Stimulated activated effector memory CD8-positive, alpha-beta T cell treated with anti-CD3 and anti-CD28 coated beads, Interleukin-12 subunit alpha, Interleukin-12 subunit beta, amount 100 ng/mL, for 72 hours (primary cell): ENCODE measurements around the gene ATP5ME.

Experiments
- ATAC-seq: fragments of 150-1000 bp; cut with Tn5 transposase; 2 replicates; pipeline ENCODE4 v1.10.0; 2021
- DNase-seq, 2 donors: peaks; one replicate each; pipeline ENCODE4 v3.0.0; 2021 to 2022; ENCODE audit warnings: low spot score in 2 of 2
- H3K27ac Mint-ChIP-seq: one replicate; pipeline ENCODE4 v1.8.0; 2022; ENCODE audit warnings: mild to moderate bottlenecking, mixed read lengths
- H3K36me3 Mint-ChIP-seq: one replicate; pipeline ENCODE4 v1.8.0; 2022; ENCODE audit warnings: mild to moderate bottlenecking, mixed read lengths
- H3K4me1 Mint-ChIP-seq: one replicate; pipeline ENCODE4 v1.8.0; 2022; ENCODE audit warnings: mixed read lengths
- H3K4me3 Mint-ChIP-seq: one replicate; pipeline ENCODE4 v1.8.0; 2022; ENCODE audit warnings: mild to moderate bottlenecking, mixed read lengths
- H3K9me3 Mint-ChIP-seq: one replicate; pipeline ENCODE4 v1.8.0; 2022; ENCODE audit warnings: mixed read lengths

ATP5ME gene, protein sequence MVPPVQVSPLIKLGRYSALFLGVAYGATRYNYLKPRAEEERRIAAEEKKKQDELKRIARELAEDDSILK

DNA sequence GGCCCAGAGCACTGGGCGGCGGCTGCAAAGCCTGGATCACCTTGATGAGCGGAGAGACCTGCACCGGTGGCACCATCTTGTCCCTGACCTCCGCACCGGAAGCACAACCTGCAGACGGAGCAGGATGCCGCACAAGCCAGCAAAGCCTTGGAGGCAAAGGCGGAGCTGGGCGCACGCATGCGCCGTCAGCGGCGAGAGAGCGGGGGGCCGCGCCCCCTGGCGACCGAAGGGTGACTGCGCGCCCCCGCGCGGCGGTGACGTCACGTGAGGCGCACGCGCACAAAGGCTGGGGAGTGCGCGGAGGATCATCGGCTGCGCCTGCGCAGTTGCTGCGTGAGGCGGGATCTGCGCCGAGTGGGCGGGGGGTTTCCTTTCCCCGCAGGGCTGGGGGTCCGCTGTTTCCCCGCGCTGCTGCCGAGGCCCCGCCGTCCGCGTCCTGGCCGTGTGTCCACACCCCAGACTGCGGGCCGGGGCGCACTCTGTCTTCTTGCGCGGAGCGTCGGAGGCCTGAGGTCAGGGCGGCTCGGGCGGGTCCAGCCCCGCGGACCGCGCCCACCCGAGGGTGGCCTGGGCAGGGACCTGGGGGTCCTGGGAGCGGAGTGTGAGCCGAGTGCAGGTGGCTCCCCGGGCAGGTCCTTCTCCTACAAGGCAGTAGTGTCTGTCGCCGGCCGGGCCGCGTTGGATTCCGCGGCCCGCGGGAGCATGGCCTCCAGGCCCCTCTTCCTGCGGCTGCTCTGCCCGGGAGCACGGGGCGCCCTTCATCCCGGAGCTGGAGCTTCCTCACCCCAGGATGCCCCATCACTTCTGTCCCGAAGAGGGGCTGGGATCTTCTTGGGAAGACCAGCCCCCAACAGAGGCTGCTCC is at the start of gene ATP5ME, which contains the start of gene MYL5:
ATP5ME (minus strand) TSS at position 105 of the 864 bp plus-strand sequence; CDS start at position 76, 29 bp downstream.
MYL5 (plus strand) TSS at position 371 of the 864 bp plus-strand sequence. CDS start 3,485 bp downstream, outside the sequence.
- Mint-ChIP-seq H3K36me3 (peaks cover 54% of the 10 kb centered on the region), H3K27ac (peak within 1 kb of the TSS; percentile 94), H3K4me1 (peaks cover 12% of the 10 kb centered on the region), H3K9me3 (no peaks in the 10 kb centered on the region), H3K4me3 (peak within 1 kb of the TSS; percentile 75)
- ATAC-seq (peak; percentile 93), DNase-seq (peak; percentile 99 to 100)

GRCh38 chr4:722851-723360 is 48.8 kb upstream of the ATP5ME start:
- H3K4me1 Mint-ChIP-seq = peaks cover 61% of the 10 kb centered on the region
- H3K36me3 Mint-ChIP-seq = peaks cover 23% of the 10 kb centered on the region
- DNase-seq = no peak
- no peak overlapping the region for H3K4me3 Mint-ChIP-seq
- no peaks in the 10 kb centered on the region for H3K9me3 Mint-ChIP-seq
- ATAC-seq = no peak
- no peak overlapping the region for H3K27ac Mint-ChIP-seq

DNA sequence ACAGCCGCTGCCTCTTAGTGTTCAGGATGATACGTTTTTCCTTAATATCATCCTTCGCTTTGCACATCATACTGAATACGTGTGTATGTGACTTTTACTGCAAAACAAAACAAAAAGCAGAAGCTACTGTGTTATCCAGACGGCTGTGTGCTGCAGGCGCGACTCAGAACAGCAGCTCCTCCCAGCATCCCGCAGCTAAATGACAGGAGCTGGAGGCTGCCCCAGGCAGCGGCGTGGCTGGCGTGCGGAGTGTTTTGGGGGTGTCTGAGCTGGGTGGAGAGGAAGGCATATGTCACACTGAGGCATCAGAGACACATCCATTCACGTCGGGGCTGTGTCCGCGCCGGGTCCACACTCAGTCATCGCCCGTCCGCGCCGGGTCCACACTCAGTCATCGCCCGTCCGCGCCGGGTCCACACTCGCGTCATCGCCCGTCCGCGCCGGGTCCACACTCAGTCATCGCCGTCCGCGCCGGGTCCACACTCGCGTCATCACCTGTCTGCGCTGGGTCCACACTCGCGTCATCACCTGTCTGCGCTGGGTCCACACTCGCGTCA is 48.2 kb upstream of the ATP5ME start:
- Mint-ChIP-seq H3K4me3 (no peak overlapping the region), H3K9me3 (no peaks in the 10 kb centered on the region), H3K27ac (no peak overlapping the region), H3K4me1 (peaks cover 60% of the 10 kb centered on the region), H3K36me3 (peaks cover 23% of the 10 kb centered on the region)
- no peak for ATAC-seq
- DNase-seq = no peak

DNA sequence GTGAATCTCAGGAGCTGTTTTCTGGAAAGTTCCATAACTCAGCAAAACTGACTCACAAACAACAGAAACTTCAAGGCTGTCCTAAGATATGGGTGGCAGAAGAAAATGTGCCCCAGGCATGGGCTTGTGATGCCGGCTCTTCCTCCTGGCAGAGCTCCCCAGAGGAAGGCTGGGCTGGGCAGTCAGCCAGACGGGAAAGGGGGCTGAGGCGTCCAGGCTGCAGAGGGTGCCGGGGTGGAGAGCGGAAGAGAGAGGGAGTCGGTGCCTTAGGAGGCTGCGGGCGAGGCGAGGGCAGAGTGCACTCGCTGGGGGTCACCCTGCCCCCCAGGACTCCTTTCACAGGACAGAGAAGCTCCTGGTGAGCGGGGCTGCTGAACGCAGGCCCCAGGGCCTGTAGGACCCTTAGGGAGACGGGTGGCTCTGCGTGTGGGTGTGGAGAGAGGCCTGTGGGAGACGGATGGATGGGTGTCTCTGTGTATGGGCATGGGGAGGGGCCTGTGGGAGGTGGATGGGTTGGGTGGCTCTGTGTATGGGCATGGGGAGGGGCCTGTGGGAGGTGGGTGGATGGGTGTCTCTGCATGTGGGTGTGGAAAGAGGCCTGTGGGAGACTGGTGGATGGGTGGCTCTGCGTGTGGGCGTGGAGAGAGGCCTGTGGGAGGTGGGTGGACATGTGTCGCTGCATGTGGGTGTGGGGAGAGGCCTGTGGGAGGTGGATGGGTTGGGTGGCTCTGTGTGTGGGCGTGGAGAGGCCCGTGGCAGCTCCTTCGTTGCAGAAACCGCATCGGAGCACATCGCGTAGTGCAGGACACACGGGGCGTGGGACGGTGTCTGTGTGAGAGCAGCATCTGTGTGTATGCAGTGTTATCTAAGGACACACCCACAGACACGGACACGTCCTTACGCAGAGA is 47.4 kb upstream of the ATP5ME start:
- H3K27ac Mint-ChIP-seq = no peak overlapping the region
- H3K9me3 Mint-ChIP-seq = no peaks in the 10 kb centered on the region
- H3K4me1 Mint-ChIP-seq = peaks cover 54% of the 10 kb centered on the region
- no peak for DNase-seq
- ATAC-seq = no peak
- no peak overlapping the region for H3K4me3 Mint-ChIP-seq
- H3K36me3 Mint-ChIP-seq = peaks cover 23% of the 10 kb centered on the region

DNA sequence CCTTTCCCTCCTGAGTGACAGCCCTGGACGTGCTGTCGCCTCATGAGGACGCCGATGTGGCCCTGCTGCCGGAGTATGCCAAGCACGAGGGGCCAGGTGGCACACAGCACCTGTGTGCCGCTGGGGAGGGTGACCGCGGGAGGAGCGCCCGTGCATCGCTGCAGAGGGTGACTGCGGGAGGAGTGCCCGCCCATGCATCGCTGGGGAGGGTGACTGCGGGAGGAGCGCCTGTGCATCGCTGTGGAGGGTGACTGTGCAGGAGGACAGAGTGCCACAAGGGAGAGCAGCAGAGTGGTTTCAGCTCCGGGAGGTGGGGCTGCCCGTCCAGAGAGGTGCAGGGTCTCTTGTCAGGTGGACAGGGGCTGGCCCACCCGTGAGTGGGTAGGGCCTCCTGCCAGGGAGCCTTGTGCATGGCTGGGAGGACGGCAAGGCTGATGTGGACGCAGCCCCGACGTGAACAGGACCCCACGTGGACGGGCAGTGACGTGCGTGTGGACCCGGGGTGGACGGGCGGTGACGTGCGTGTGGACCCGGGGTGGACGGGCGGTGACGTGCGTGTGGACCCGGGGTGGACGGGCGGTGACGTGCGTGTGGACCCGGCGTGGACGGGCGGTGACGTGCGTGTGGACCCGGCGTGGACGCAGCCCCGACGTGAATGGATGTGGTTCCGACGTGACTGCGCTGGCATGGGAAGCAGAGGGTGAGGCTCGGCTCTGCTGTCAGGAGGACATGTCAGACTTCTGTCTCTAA is 46.2 kb upstream of the ATP5ME start:
- H3K4me3 Mint-ChIP-seq = no peak overlapping the region
- peak overlapping the region; percentile 45 for H3K27ac Mint-ChIP-seq
- H3K4me1 Mint-ChIP-seq = peaks cover 48% of the 10 kb centered on the region

DNA sequence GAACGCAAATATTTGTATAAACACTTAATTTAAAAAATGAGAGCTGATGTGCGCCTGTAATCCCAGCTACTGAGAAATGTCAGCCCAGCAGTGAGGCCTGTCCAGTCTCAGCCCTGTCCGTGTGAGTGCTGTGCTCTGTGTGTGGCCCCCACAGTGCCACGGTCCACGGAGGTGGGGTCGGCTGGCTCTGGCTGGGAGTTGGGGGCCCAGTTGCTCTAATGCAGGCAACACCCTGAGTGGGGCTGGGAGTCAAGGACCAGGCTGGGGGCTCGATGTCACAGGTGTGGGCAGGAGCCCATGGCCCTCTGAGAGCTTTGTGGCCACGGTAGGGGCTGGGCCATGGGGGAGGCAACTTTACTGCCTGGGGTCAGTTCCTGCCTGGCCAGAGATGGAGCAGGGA is 44.4 kb upstream of the ATP5ME start:
- Mint-ChIP-seq H3K4me1 (peaks cover 48% of the 10 kb centered on the region), H3K36me3 (peaks cover 24% of the 10 kb centered on the region), H3K27ac (peak overlapping the region; percentile 48), H3K4me3 (no peak overlapping the region), H3K9me3 (no peaks in the 10 kb centered on the region)
- DNase-seq (no peak), ATAC-seq (no peak)

More for the DNA sequence above, 46.2 kb upstream of the ATP5ME start:
- ATAC-seq (no peak), DNase-seq (no peak)
- Mint-ChIP-seq H3K36me3 (peaks cover 23% of the 10 kb centered on the region), H3K9me3 (no peaks in the 10 kb centered on the region)

DNA sequence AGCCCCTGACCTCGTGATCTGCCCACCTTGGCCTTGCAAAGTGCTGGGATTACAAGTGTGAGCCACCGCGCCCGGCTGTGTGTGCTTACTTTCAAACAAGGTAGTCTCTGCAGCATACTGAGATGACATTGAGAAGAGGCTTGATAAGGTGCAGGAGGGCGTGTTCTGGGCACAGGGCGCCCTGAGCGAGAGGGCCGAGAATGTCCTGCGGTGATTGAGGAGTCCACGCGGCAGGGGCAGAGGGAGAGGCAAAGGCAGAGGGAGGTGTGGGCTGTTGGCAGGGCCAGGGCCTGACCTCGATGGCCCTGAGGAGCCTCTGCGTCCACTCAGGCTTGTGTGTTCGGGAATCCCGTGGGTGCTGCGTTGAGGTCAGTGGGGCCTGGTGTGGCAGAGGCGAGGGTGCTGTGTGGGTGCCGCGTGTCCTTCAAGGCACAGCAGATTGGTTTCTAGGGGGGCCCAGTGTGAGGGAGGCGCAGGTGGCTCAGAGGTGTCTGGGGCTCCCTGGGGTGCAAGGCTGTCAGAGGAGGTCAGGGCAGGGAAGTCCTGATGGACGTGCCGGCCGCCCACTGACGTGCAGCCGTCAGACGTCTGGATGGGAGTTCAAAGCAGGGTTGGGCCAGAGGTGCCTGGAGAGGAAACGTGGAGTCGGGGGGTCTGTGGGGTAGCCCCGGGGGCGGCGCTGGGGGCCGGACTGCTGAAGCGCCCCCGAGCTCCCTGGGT is 43.7 kb upstream of the ATP5ME start:
- H3K9me3 Mint-ChIP-seq = no peaks in the 10 kb centered on the region
- ATAC-seq = peak; percentile 24
- peaks cover 17% of the 10 kb centered on the region for H3K36me3 Mint-ChIP-seq
- no peak overlapping the region for H3K4me3 Mint-ChIP-seq
- no peak for DNase-seq
- H3K27ac Mint-ChIP-seq = peak overlapping the region; percentile 48
- H3K4me1 Mint-ChIP-seq = peaks cover 55% of the 10 kb centered on the region

GRCh38 chr4:714087-714486 is 40.0 kb upstream of the ATP5ME start:
- Mint-ChIP-seq H3K36me3 (peaks cover 6% of the 10 kb centered on the region), H3K4me3 (no peak overlapping the region), H3K4me1 (peaks cover 47% of the 10 kb centered on the region), H3K9me3 (no peaks in the 10 kb centered on the region), H3K27ac (peak overlapping the region; percentile 76)
- DNase-seq (no peak), ATAC-seq (no peak)

GRCh38 chr4:712916-713632 is 39.0 kb upstream of the ATP5ME start:
- no peak overlapping the region for H3K27ac Mint-ChIP-seq
- peaks cover 48% of the 10 kb centered on the region for H3K4me1 Mint-ChIP-seq
- H3K4me3 Mint-ChIP-seq = no peak overlapping the region
- peaks cover 6% of the 10 kb centered on the region for H3K36me3 Mint-ChIP-seq
- DNase-seq (no peak), ATAC-seq (peak; percentile 13)
- H3K9me3 Mint-ChIP-seq = no peaks in the 10 kb centered on the region

DNA sequence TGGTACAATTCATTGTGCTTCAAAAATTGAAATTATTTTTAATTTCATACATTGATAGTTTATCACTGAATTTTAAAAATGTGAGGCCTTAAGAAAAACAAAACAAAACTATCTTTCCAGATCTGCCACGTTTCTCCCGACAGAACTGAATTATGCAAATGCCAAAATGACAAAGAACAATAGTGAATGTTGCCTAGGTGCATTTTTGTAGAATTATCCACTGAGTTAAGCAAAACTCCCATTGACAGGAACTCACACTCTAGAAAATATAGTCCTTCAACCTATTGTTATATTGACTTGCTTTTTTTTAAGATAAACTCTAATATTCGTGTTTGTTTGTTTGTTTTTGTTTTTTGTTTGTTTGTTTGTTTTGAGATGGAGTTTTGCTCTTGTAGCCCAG is 38.0 kb upstream of the ATP5ME start:
- no peaks in the 10 kb centered on the region for H3K9me3 Mint-ChIP-seq
- DNase-seq (no peak), ATAC-seq (no peak)
- peaks cover 40% of the 10 kb centered on the region for H3K4me1 Mint-ChIP-seq
- H3K4me3 Mint-ChIP-seq = no peak overlapping the region
- no peak overlapping the region for H3K27ac Mint-ChIP-seq
- peaks cover 6% of the 10 kb centered on the region for H3K36me3 Mint-ChIP-seq

DNA sequence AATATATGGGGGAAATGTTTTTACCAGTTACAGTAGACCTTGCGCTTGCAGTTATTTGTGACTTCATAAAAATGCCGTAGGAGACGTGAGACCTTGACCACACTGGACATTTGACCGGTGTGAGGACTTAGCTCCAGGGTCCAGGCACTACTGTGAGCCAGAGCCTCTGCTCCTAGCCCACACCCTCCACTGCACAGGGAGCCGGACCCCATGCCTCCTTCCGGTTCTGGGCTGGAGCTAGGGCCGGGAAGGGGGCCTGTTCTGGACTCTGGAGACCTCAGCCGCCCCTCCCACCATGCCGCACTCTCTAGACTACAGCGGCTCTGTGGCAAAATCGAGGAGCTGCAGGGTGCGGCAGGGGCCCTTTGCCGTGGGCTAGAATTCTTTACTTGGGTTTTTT is 36.8 kb upstream of the ATP5ME start:
- no peaks in the 10 kb centered on the region for H3K9me3 Mint-ChIP-seq
- no peak overlapping the region for H3K27ac Mint-ChIP-seq
- no peak overlapping the region for H3K4me3 Mint-ChIP-seq
- ATAC-seq (no peak), DNase-seq (no peak)
- peaks cover 6% of the 10 kb centered on the region for H3K36me3 Mint-ChIP-seq
- peaks cover 40% of the 10 kb centered on the region for H3K4me1 Mint-ChIP-seq

GRCh38 chr4:710116-710515 is 36.0 kb upstream of the ATP5ME start:
- no peak overlapping the region for H3K4me3 Mint-ChIP-seq
- no peaks in the 10 kb centered on the region for H3K9me3 Mint-ChIP-seq
- peak overlapping the region; percentile 43 for H3K27ac Mint-ChIP-seq
- DNase-seq (no peak), ATAC-seq (no peak)
- H3K36me3 Mint-ChIP-seq = peaks cover 10% of the 10 kb centered on the region
- H3K4me1 Mint-ChIP-seq = peaks cover 43% of the 10 kb centered on the region

DNA sequence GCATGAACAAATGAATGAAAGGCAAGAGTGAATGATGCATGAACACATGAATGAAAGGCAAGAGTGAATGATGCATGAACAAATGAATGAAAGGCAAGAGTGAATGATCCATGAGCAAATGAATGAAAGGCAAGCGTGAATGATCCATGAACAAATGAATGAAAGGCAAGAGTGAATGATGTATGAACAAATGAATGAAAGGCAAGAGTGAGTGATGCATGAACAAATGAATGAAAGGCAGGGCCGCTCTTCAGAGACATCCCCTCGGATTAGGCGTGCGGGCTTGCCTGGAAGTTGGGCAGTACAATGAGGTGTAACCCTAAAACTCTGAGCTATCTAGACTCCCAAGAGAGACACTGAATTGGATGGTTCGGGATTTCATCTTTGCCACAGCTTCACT is 35.3 kb upstream of the ATP5ME start:
- DNase-seq (no peak), ATAC-seq (no peak)
- Mint-ChIP-seq H3K36me3 (peaks cover 8% of the 10 kb centered on the region), H3K9me3 (no peaks in the 10 kb centered on the region), H3K4me1 (peaks cover 36% of the 10 kb centered on the region), H3K4me3 (no peak overlapping the region), H3K27ac (peak overlapping the region; percentile 43)
